KOPT-K1 (cell line): ENCODE results near the gene BCAP29.
A peak's percentile ranks its signal among the peaks of the same experiment; 100 is the strongest.
"Not testable (repeated sequence)": the region's sequence is repeated elsewhere in the genome, so short reads cannot be mapped to it uniquely, and the experiment has no call there.

Source experiments
- H3K27ac ChIP-seq: fragments of 200-600 bp; sonication (generic); 2 replicates; pipeline ENCODE4 v1.5.1; 2016; ENCODE audit warnings: antibody characterized with exemption, mild to moderate bottlenecking, low read depth, low read length; ENCODE audit not compliant: poor library complexity, severe bottlenecking
- H3K36me3 ChIP-seq: fragments of 200-600 bp; sonication (generic); 2 replicates; pipeline ENCODE4 v1.5.1; 2017; ENCODE audit warnings: antibody characterized with exemption, mild to moderate bottlenecking, low read length, moderate library complexity; ENCODE audit not compliant: insufficient read depth
- H3K9me3 ChIP-seq: fragments of 200-600 bp; sonication (generic); 2 replicates; pipeline ENCODE4 v1.5.1; 2017; ENCODE audit warnings: antibody characterized with exemption, low read length, mild to moderate bottlenecking; ENCODE audit not compliant: insufficient read depth, poor library complexity, severe bottlenecking

Gene BCAP29

DNA sequence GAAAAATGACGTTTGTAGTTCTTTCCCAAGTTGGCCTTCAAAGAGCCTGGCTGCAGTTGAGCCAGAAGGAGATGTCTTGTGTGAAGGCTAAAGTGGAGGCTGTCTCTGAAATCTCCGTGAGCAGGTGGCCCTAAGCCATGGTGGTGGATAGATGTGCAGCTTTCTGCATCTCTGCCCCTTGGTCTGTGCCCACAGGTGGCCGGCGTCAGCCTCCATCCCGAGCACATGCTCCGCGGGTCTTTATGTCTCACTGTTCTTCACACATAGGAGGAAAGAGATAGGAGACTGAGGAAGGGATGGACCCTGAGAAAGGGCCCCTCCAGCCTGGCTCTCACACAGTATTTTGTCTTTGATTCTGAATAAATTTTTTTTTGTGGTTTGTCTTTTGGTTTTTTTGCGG is 50.3 kb downstream of the BCAP29 start:
- Histone ChIP-seq H3K36me3 (no peaks in the 10 kb centered on the region), H3K9me3 (no peaks in the 10 kb centered on the region), H3K27ac (no peak overlapping the region)

GRCh38 chr7:107631588-107632491 is 51.8 kb downstream of the BCAP29 start:
- Histone ChIP-seq H3K9me3 (no peaks in the 10 kb centered on the region), H3K27ac (no peak overlapping the region), H3K36me3 (no peaks in the 10 kb centered on the region)

GRCh38 chr7:107632492-107632865 is 52.4 kb downstream of the BCAP29 start:
- Histone ChIP-seq H3K27ac (no peak overlapping the region), H3K9me3 (peaks cover 6% of the 10 kb centered on the region), H3K36me3 (no peaks in the 10 kb centered on the region)

- H3K36me3 ChIP-seq, result no peaks in the 10 kb centered on the region
- peaks cover 12% of the 10 kb centered on the region for H3K9me3 ChIP-seq
- peak overlapping the region; percentile 26 for H3K27ac ChIP-seq
These were observed 58.5 kb downstream of the BCAP29 start for GRCh38 chr7:107638594-107638993.

- H3K36me3 ChIP-seq, result not testable (repeated sequence)
- peaks cover 12% of the 10 kb centered on the region for H3K9me3 ChIP-seq
- H3K27ac ChIP-seq, result peak overlapping the region; percentile 26
These were observed 59.0 kb downstream of the BCAP29 start for GRCh38 chr7:107639070-107639469.

- Histone ChIP-seq H3K36me3 (no peaks in the 10 kb centered on the region), H3K27ac (no peak overlapping the region), H3K9me3 (peaks cover 12% of the 10 kb centered on the region)
These were observed 61.6 kb downstream of the BCAP29 start for GRCh38 chr7:107641676-107642075.

GRCh38 chr7:107642501-107642900 is 62.5 kb downstream of the BCAP29 start:
- H3K36me3 ChIP-seq, result no peaks in the 10 kb centered on the region
- peaks cover 6% of the 10 kb centered on the region for H3K9me3 ChIP-seq
- H3K27ac ChIP-seq, result no peak overlapping the region

- Histone ChIP-seq H3K27ac (no peak overlapping the region), H3K9me3 (no peaks in the 10 kb centered on the region), H3K36me3 (no peaks in the 10 kb centered on the region)
These were observed 63.4 kb downstream of the BCAP29 start for GRCh38 chr7:107643407-107643806.

- Histone ChIP-seq H3K36me3 (no peaks in the 10 kb centered on the region), H3K27ac (no peak overlapping the region), H3K9me3 (no peaks in the 10 kb centered on the region)
These were observed 63.9 kb downstream of the BCAP29 start for GRCh38 chr7:107643938-107644308.

DNA sequence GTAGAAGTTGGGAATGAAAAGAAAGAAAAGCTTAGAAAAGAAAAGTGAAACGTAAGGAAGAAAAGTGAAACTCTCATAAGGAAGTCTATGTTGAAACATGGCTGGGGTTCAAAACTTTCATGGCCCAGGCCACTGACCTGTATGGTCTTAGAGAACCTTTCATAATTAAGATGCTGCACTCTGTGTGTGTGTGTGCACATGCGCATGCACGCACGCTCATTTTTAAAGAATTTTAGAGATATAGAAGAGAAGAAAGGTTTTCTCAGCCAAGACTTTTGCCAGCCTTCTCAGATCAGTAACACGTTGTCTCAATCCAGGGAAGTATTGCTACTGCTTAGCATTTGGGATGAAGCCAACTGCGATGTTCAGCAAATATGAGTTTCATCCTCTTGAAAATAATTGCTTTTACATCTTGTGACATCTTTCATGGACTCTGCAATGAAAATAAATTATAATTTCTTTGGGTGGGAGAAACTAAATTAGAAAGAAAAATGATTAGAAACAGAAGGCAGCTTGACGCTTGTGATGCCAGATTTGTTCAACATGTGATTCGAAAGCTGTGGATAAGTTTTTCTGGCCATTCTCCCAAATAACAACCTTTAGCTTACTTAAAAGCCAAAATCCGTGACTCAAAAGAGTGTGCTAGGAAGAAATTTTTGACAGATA is 64.4 kb downstream of the BCAP29 start:
- Histone ChIP-seq H3K27ac (no peak overlapping the region), H3K9me3 (no peaks in the 10 kb centered on the region), H3K36me3 (no peaks in the 10 kb centered on the region)

DNA sequence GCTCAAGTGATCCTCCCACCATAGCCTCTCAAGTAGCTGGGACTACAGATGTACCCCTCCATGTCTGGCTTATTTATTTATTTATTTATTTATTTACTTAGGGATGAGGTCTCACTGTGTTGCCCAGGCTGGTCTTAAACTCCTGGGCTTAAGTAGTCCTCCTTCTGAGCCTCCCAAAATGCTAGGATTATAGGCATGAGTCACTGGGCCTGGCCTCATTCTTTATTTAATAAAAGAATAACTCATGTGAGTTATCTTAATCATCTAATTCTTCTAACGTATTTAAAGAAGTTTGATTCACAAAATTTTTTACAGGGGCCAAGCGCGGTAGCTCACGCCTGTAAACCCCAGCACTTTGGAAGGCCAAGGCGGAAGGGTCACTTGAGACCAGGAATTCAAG is 72.6 kb downstream of the BCAP29 start:
- Histone ChIP-seq H3K27ac (no peak overlapping the region), H3K36me3 (no peaks in the 10 kb centered on the region), H3K9me3 (no peaks in the 10 kb centered on the region)

DNA sequence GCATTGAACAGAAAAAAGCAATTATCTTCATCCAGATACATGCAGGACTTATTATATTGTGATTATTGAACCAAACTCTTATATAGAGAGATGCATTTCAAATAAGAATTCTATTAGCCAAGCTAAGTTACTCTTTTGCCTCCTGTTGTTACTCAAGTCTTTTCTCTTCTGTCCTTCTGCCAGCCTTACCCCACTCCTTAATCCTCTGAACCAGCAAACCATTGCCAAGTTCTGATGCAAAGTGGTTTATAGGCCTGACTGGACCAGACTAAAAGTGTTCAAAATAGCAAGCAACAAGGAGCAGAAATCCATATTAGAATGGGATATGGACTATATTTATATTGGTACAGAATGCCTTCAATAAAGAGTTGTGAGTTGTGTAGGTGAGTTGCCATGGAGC is 78.4 kb downstream of the BCAP29 start:
- H3K9me3 ChIP-seq, result peaks cover 13% of the 10 kb centered on the region
- no peak overlapping the region for H3K27ac ChIP-seq
- no peaks in the 10 kb centered on the region for H3K36me3 ChIP-seq

DNA sequence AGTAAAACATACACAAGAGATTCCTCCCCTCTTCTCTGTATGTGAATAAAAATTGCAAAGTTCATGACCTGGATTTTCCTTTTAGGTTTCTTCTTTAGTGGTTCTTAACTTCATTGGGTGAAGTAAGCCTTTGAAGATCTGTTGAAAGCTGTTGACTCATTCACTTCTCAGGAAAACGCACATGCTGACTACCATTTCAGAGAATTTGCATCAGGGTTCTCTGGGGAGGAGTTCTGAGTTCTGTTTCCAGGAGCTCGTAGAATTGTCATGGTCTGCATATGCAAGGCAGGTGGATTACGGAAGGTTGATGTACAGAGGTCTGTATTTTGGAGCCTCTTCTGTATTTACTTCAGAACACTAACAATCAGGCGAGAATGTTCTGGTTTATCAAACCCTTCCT is 79.6 kb downstream of the BCAP29 start:
- Histone ChIP-seq H3K27ac (peak overlapping the region; percentile 14), H3K9me3 (peaks cover 13% of the 10 kb centered on the region), H3K36me3 (no peaks in the 10 kb centered on the region)

- peak within 1 kb of the TSS; percentile 14 for H3K27ac ChIP-seq
- peaks cover 13% of the 10 kb centered on the region for H3K9me3 ChIP-seq
- no peaks in the 10 kb centered on the region for H3K36me3 ChIP-seq
These were observed 80.5 kb downstream of the BCAP29 start, which contains the start of gene SLC26A4 for GRCh38 chr7:107660381-107661080. Gene SLC26A4 (plus strand): TSS chr7:107660828. CDS start chr7:107661642, 814 bp downstream.
